ENCODE measurements around the gene PAX5.

DNA sequence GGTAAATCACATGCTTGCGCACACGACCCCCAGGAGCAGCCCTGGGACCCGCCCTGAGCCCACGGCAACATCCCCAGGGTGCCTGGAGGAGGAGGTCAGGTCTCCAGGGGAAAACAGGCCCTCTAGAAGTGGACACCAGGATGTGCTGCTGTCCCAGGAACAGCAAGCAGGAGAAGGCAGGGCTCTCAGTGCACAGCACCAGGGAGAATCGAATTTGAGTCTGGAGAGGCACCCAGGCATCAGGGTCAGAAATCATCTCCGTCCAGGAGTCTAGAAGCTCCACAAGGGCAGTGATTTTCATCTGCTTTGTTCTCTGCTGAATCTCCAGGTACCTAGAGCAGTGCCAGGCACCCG, 93.6 kb downstream of the PAX5 start:
- no peak for TF ChIP-seq POLR2A (IDR thresholded peaks at IDR 0.05; ENCODE audit: insufficient read depth in 1 of 2, low read depth in 2 of 2, low read length in 2 of 2)
- TF ChIP-seq ZNF431 (CRISPR knock-in tag; IDR thresholded peaks at IDR 0.05; ENCODE audit: borderline replicate concordance, low read depth) = no peak
- no peak for TF ChIP-seq HDAC2 (CRISPR knock-in tag; IDR thresholded peaks at IDR 0.05)
- no peak for TF ChIP-seq NFYB (CRISPR knock-in tag; IDR thresholded peaks at IDR 0.05)
- TF ChIP-seq SRY (CRISPR knock-in tag; IDR thresholded peaks at IDR 0.05) = no peak
- TF ChIP-seq, protein P1, sequence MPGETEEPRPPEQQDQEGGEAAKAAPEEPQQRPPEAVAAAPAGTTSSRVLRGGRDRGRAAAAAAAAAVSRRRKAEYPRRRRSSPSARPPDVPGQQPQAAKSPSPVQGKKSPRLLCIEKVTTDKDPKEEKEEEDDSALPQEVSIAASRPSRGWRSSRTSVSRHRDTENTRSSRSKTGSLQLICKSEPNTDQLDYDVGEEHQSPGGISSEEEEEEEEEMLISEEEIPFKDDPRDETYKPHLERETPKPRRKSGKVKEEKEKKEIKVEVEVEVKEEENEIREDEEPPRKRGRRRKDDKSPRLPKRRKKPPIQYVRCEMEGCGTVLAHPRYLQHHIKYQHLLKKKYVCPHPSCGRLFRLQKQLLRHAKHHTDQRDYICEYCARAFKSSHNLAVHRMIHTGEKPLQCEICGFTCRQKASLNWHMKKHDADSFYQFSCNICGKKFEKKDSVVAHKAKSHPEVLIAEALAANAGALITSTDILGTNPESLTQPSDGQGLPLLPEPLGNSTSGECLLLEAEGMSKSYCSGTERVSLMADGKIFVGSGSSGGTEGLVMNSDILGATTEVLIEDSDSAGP (CRISPR knock-in tag; IDR thresholded peaks at IDR 0.05; ENCODE audit: borderline replicate concordance) = no peak
- TF ChIP-seq, protein P2, sequence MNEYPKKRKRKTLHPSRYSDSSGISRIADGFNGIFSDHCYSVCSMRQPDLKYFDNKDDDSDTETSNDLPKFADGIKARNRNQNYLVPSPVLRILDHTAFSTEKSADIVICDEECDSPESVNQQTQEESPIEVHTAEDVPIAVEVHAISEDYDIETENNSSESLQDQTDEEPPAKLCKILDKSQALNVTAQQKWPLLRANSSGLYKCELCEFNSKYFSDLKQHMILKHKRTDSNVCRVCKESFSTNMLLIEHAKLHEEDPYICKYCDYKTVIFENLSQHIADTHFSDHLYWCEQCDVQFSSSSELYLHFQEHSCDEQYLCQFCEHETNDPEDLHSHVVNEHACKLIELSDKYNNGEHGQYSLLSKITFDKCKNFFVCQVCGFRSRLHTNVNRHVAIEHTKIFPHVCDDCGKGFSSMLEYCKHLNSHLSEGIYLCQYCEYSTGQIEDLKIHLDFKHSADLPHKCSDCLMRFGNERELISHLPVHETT (CRISPR knock-in tag; conservative IDR thresholded peaks at IDR 0.05) = no peak
- no peak for TF ChIP-seq ZBTB3 (CRISPR knock-in tag; IDR thresholded peaks at IDR 0.05; ENCODE audit: borderline replicate concordance, low read depth)
- TF ChIP-seq MAFK (conservative IDR thresholded peaks at IDR 0.05 in 1 of 2, IDR thresholded peaks at IDR 0.05 in 1 of 2; ENCODE audit: low read length in 2 of 2) = no peak

Measured in HepG2 (cell line).